Stimulated activated naive CD8-positive, alpha-beta T cell treated with anti-CD3 and anti-CD28 coated beads, Interleukin-15, Interleukin-2, amounts not matched to agents 100 U/mL and 50 U/mL, for 24 hours (primary cell): ENCODE measurements around the gene LAMA5.

Source experiments
- ATAC-seq: fragments of 150-1000 bp; cut with Tn5 transposase; one replicate; pipeline ENCODE4 v1.10.0; 2021
- DNase-seq: peaks from one replicate; pipeline ENCODE4 v3.0.0; 2021

Gene LAMA5

DNA sequence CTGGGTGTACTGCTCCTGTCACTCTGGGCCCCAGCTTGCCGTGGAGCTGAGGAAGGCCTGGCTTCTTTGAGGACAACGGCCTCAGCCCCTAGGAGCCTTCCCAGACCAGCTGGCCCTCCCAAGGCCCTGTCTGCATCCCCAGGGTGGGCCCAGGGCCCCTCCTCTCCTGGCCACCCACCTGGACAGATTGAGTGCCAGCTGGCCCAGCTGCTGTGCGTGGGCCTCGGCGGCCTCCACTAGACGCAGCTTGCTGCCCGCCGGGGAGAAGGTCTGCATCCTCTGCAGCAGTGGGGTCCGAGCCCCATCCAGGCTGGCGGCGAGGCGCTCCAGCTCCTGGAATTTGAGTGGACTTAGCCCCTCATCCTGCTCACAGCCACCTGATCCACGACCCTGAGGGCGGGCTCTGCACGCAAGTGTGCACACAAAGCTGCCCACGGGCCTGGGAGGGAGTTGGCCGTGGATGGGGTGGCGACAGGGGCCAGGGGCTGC is 49.9 kb downstream of the LAMA5 start:
- DNase-seq (no peak), ATAC-seq (no peak)

DNA sequence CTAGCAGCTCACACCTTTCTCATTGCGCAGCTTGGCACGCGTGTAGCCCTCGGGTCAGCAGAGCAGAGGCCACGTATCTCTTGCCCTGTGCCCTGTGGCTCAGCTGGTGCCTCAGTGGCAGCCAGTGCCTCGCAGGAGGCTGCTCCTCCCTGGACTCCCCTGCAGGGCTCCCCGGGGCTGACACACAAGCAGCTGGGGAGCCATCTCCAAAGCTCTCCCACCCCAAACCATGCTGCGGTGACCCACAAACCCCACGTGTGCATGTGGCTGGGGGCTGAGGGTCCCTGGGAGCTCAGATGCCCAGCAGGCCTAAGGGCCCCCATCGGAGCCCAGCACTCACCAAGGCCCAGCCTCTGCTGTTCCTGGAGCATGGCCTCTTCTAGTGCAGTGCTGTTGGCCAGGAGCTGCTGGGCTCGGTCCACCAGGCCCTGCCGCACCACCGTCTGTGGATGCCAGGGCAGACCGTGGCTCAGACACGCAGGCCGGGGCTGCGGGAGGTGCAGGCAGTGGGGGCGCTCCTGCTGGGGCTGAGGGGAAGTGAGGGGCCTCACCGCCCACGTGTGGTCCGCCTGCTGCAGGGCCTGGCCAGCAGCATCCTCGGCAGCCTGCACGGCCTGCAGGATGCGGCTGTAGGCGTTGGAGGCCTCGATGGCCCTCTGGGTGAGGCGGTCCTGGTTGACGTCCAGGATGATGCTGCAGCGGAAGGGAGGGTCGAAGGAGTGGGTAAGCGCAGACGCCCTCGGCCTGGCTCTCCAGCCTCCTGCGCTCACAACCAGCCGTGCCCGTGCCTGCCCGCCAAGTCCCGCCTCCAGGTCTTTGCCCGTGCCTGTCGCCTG is 50.6 kb downstream of the LAMA5 start:
- no peak for ATAC-seq
- DNase-seq, result no peak

GRCh38 chr20:62315773-62316172 is 51.3 kb downstream of the LAMA5 start:
- ATAC-seq, result no peak
- no peak for DNase-seq

GRCh38 chr20:62314711-62315302 is 52.3 kb downstream of the LAMA5 start:
- DNase-seq (no peak), ATAC-seq (no peak)

DNA sequence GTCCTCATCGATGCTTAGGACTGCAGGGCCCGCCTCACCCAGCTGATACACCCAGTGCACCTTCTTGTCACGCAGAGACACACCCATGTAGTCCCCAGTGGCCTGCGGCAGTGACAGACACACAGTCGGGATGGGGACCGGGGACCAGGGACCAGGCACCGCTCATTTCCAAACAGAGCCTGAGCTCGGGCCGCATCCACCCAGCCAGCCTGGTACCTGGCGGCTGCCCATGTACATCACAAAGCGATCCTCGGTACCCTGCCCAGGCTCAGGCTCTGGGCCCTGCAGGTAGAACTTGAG is 52.8 kb downstream of the LAMA5 start:
- DNase-seq (no peak), ATAC-seq (no peak)

DNA sequence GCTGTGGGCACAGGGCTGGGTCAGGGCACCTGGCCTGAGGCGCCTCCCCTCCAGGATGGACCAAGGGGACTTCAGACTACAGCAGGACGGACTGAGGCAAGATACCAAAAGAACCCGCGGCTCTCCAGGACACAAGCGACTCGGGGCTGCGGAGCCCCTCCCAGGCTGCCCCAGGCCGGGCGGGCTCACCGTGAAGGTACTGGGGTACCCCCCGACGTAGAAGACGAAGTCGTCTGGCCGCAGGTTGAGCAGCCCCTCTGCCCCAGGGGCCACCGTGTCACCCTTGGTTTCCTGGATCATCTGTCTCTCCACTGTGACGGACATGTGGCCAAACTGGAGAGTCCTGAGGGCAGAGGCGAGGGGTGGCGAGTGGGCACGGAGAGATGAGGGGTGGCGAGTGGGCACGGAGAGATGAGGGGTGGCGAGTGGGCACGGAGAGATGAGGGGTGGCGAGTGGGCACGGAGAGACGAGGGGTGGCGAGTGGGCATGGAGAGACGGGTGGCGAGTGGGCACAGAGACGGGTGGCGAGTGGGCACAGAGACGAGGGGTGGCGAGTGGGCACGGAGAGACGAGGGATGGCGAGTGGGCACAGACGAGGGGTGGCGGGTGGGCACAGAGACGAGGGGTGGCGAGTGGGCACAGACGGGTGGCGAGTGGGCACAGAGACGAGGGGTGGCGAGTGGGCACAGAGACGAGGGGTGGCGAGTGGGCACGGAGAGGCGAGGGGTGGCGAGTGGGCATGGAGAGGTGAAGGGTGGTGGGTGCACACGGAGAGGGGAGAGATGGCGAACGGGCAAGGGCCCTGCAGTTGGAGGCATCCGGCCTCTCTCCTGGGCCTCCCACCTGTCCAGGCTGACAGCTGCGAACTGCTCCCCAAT is 53.4 kb downstream of the LAMA5 start:
- ATAC-seq, result no peak

DNA sequence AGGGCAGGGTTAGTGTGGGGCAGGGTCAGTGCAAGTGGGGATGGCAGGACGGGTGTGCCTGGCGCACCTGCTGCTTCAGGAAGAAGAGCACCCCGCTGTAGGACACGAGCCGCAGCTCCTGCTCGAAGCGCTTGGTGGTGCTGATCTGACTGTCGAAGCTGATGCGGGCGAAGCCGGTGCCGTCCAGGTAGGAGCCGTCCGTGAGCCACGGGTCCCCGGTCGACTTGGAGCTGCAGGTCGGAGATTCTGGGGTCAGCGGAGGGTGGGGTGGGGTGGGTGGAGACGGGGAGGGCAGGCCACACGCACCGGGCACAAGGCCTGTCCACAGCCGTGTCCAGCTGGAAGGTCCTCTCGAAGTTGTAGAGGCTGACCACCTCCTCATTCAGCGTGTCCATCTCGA is 54.1 kb downstream of the LAMA5 start:
- ATAC-seq, result no peak
- DNase-seq, result no peak

More for the DNA sequence above, 53.4 kb downstream of the LAMA5 start:
- DNase-seq, result no peak

DNA sequence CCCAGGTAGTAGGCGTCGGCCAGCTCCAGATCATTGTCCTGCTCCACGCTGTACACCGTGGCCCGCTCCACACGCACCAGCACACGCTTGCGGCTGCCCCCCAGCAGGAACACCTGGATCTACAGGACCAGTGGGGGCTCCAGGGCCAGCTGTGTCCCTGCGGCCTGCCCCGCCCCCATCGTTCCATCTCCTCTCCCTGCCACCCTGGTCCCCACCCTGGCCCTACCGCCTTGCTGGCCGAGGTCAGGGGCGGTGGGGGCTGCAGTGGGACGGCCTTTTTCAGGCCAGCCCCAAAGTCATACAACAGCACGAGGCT is 54.5 kb downstream of the LAMA5 start:
- DNase-seq (no peak), ATAC-seq (no peak)

DNA sequence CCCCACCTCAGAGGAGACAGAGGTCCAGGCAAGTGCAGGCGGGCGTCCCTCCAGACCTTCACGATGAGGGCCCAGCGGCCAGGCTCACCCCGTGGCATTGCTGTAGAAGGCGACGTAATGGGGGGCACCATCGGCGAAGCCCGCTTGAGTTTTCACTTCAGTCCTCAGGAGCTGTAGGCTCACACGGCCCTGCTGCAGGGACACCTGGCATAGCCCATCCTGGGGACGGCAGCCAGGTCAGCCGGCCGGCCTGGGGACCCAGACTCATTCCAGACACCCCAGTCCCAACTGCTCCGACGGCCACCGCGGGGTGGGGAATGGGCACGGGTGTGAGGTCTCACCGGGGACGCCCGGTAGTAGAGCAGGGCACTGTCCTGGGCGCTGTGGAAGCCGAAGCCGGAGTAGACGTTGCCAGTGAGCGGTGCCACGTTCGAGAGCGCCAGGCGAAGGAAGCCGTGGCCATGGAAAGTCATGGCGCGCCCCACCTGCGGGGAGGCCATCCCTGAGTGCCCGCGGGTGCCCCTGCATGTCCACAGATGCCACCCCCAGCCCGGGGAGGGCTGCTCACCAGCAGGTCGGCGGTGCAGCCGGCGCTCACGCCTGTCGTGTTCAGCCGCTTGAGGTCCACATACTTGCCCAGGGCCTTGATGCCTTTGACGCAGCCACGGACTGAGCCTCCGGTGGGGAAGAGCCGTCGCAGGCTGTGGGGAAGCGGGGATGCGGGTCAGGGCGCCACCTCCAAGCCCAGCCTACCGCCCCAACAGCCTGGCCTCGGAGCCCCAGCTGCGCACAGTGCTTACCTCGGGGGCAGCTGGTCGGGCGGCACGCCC is 55.1 kb downstream of the LAMA5 start:
- DNase-seq (no peak), ATAC-seq (no peak)

GRCh38 chr20:62311150-62311549 is 56.0 kb downstream of the LAMA5 start:
- ATAC-seq, result no peak

DNA sequence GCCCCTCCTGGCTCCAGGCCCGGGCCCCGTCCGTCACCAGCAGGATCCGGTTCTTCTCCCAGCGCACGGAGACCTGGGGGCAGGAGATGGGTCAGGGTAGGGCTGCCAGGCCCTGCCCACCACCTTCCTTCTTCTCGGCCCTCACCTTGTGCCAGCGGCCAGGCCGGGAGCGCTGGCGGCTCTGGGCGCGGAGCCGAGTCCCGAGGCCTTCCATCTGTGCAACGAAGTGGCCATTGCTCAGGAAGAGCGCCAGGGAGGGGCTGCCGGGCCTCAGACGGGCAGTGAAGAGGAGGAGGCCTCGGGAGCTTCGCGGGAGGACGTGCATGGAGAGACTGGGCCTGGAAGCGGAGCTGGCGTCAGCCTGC is 56.4 kb downstream of the LAMA5 start:
- DNase-seq (no peak), ATAC-seq (no peak)

More at GRCh38 chr20:62311150-62311549, 56.0 kb downstream of the LAMA5 start:
- no peak for DNase-seq

GRCh38 chr20:62309947-62310756 is 57.0 kb downstream of the LAMA5 start:
- ATAC-seq (no peak), DNase-seq (no peak)

GRCh38 chr20:62309198-62309944 is 57.7 kb downstream of the LAMA5 start:
- no peak for ATAC-seq

DNA sequence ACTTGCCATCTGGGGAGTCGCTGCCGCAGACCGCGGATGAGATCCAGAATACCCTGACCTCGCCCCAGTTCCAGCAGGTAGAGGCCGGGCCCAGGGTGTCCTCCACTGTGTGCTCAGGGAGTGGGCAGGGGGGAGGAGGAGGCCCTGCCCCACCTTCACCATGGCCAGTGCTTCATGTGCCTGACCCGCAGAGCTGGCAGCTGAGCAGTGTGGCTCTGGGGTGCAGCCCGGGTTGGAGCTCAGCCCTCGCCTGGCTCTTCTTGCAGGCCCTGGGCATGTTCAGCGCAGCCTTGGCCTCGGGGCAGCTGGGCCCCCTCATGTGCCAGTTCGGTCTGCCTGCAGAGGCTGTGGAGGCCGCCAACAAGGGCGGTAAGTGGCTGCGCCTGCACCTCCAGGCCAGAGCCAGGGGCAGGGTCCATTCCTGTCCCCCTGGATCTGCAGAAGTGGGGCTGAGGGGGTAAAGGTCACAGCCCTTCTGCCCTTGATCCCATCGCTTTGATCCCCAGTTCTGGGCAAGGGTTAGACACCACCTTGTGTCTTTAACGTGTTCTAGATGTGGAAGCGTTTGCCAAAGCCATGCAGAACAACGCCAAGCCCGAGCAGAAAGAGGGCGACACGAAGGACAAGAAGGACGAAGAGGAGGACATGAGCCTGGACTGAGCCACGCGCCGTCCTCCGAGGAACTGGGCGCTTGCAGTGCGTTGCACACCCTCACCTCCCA is 58.9 kb downstream of the LAMA5 start:
- no peak for DNase-seq
- no peak for ATAC-seq

More at GRCh38 chr20:62309198-62309944, 57.7 kb downstream of the LAMA5 start:
- DNase-seq, result no peak

- ATAC-seq (no peak), DNase-seq (no peak)
Observed at GRCh38 chr20:62307226-62308101, 59.6 kb downstream of the LAMA5 start.

DNA sequence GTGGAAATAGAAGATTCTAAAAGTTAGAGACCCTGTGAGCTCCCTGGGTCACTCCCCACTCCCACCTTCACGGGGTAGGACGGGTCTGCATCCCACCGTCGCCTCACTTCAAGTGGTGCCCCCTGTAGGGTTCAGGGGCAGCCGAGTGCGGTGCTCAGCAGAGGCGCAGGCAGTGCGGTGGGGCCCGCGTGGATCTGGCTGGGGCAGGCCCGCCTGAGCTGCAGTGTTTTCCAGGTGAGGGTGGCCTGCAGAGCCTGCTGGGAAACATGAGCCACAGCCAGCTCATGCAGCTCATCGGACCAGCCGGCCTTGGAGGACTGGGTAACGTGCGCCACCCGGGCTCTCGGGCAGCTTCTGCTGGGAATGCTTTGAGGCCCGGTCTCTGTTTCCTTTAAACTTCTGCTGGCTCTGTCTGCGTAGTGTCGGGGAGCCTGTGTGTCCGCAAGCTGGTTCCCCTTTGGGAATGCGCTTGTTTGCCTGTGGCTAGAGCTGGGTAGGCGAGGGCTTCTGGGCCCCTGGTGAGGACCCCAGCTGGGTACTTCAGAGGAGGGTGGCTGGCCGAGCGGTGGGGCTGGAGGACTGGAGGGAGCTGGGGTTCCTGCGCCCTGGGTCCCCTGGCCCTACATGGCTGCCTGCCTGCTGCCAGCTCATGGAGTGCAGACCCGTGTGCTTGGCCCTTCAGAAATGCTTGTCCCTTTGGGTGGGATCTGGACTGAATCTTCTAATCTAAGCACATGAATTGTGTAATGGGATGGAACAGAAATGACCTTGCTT is 60.5 kb downstream of the LAMA5 start:
- DNase-seq (no peak), ATAC-seq (no peak)

DNA sequence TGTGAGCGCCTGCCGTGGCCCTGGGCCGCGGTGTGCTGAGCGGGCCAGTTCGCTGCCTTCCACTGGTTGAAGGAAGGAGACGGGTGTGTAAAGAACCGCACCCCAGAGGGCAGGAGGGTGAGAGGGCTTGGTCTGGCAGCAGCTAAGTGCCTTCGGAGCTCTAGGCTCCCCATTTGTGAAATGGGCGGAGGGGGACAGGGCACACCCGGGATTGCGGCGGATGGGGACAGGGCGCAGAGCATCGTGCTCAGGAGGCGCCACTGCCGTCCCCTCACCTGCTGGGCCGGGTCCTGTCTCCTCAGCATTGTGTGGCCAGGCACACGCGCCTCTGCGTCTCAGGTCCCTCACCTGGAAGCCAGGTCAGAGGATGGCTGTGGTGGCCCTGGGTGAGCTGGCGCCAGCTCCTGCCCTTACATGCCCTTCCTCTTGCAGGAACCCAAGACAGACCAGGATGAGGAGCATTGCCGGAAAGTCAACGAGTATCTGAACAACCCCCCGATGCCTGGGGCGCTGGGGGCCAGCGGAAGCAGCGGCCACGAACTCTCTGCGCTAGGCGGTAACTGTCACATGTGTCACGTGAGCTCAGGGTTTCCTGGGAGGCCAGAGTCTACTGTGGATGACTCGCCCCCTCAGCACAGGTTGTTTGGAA is 61.2 kb downstream of the LAMA5 start:
- ATAC-seq (no peak), DNase-seq (no peak)
